Measurements from ENCODE around the gene MDM1.

MDM1 gene

GRCh38 chr12:68287106-68287505, 45.1 kb downstream of the MDM1 start:
- H3K27ac Mint-ChIP-seq: no peak overlapping the region
- no peak overlapping the region for H3K4me3 Mint-ChIP-seq

GRCh38 chr12:68286396-68286795, 45.8 kb downstream of the MDM1 start:
- Mint-ChIP-seq H3K4me1 (ENCODE audit: low read depth) (peaks cover 26% of the 10 kb centered on the region), H3K4me3 (no peak overlapping the region), H3K27me3 (ENCODE audit: low read depth) (peaks cover 40% of the 10 kb centered on the region), H3K27ac (no peak overlapping the region), H3K36me3 (ENCODE audit: low read depth) (no peaks in the 10 kb centered on the region), H3K9me3 (peaks cover 5% of the 10 kb centered on the region)
- DNase-seq (ENCODE audit: low spot score): no peak

More at GRCh38 chr12:68287106-68287505, 45.1 kb downstream of the MDM1 start:
- peaks cover 40% of the 10 kb centered on the region for H3K27me3 Mint-ChIP-seq (ENCODE audit: low read depth)
- H3K9me3 Mint-ChIP-seq: peaks cover 5% of the 10 kb centered on the region
- peaks cover under 1% of the 10 kb centered on the region for H3K36me3 Mint-ChIP-seq (ENCODE audit: low read depth)
- peaks cover 26% of the 10 kb centered on the region for H3K4me1 Mint-ChIP-seq (ENCODE audit: low read depth)
- no peak for DNase-seq (ENCODE audit: low spot score)

- H3K9me3 Mint-ChIP-seq: peaks cover 5% of the 10 kb centered on the region
- peaks cover 24% of the 10 kb centered on the region for H3K4me1 Mint-ChIP-seq (ENCODE audit: low read depth)
- peaks cover 40% of the 10 kb centered on the region for H3K27me3 Mint-ChIP-seq (ENCODE audit: low read depth)
- no peak overlapping the region for H3K27ac Mint-ChIP-seq
- no peaks in the 10 kb centered on the region for H3K36me3 Mint-ChIP-seq (ENCODE audit: low read depth)
- no peak overlapping the region for H3K4me3 Mint-ChIP-seq
- DNase-seq (ENCODE audit: low spot score): no peak
Measured at GRCh38 chr12:68285541-68285940, 46.6 kb downstream of the MDM1 start.

- no peak overlapping the region for H3K27ac Mint-ChIP-seq
- DNase-seq (ENCODE audit: low spot score): no peak
- H3K4me3 Mint-ChIP-seq: no peak overlapping the region
- H3K4me1 Mint-ChIP-seq (ENCODE audit: low read depth): peaks cover 35% of the 10 kb centered on the region
- no peaks in the 10 kb centered on the region for H3K36me3 Mint-ChIP-seq (ENCODE audit: low read depth)
- H3K27me3 Mint-ChIP-seq (ENCODE audit: low read depth): peaks cover 25% of the 10 kb centered on the region
- no peaks in the 10 kb centered on the region for H3K9me3 Mint-ChIP-seq
Measured at GRCh38 chr12:68281322-68282077, 50.7 kb downstream of the MDM1 start.

GRCh38 chr12:68280240-68280639, 51.9 kb downstream of the MDM1 start:
- Mint-ChIP-seq H3K4me1 (ENCODE audit: low read depth) (peaks cover 38% of the 10 kb centered on the region), H3K4me3 (no peak overlapping the region)
- DNase-seq (ENCODE audit: low spot score): no peak

GRCh38 chr12:68279227-68280054, 52.7 kb downstream of the MDM1 start:
- DNase-seq (ENCODE audit: low spot score): no peak
- Mint-ChIP-seq H3K36me3 (ENCODE audit: low read depth) (no peaks in the 10 kb centered on the region), H3K9me3 (no peaks in the 10 kb centered on the region), H3K27ac (no peak overlapping the region), H3K27me3 (ENCODE audit: low read depth) (peaks cover 22% of the 10 kb centered on the region), H3K4me1 (ENCODE audit: low read depth) (peaks cover 38% of the 10 kb centered on the region), H3K4me3 (no peak overlapping the region)

More at GRCh38 chr12:68280240-68280639, 51.9 kb downstream of the MDM1 start:
- Mint-ChIP-seq H3K9me3 (no peaks in the 10 kb centered on the region), H3K36me3 (ENCODE audit: low read depth) (no peaks in the 10 kb centered on the region), H3K27me3 (ENCODE audit: low read depth) (peaks cover 26% of the 10 kb centered on the region), H3K27ac (no peak overlapping the region)

- Mint-ChIP-seq H3K9me3 (no peaks in the 10 kb centered on the region), H3K27me3 (ENCODE audit: low read depth) (peaks cover 18% of the 10 kb centered on the region), H3K27ac (no peak overlapping the region), H3K4me1 (ENCODE audit: low read depth) (peaks cover 35% of the 10 kb centered on the region), H3K36me3 (ENCODE audit: low read depth) (no peaks in the 10 kb centered on the region), H3K4me3 (no peak overlapping the region)
- no peak for DNase-seq (ENCODE audit: low spot score)
Measured at GRCh38 chr12:68276402-68276930, 55.7 kb downstream of the MDM1 start.

GRCh38 chr12:68272732-68273131, 59.4 kb downstream of the MDM1 start:
- Mint-ChIP-seq H3K4me3 (no peak overlapping the region), H3K27ac (no peak overlapping the region), H3K9me3 (no peaks in the 10 kb centered on the region), H3K4me1 (ENCODE audit: low read depth) (peaks cover 15% of the 10 kb centered on the region), H3K27me3 (ENCODE audit: low read depth) (peaks cover 37% of the 10 kb centered on the region), H3K36me3 (ENCODE audit: low read depth) (no peaks in the 10 kb centered on the region)
- no peak for DNase-seq (ENCODE audit: low spot score)

- H3K4me3 Mint-ChIP-seq: no peak overlapping the region
- H3K27me3 Mint-ChIP-seq (ENCODE audit: low read depth): peaks cover 38% of the 10 kb centered on the region
- no peaks in the 10 kb centered on the region for H3K36me3 Mint-ChIP-seq (ENCODE audit: low read depth)
- peaks cover 8% of the 10 kb centered on the region for H3K4me1 Mint-ChIP-seq (ENCODE audit: low read depth)
- DNase-seq (ENCODE audit: low spot score): no peak
- no peaks in the 10 kb centered on the region for H3K9me3 Mint-ChIP-seq
- H3K27ac Mint-ChIP-seq: no peak overlapping the region
Measured at GRCh38 chr12:68271346-68271745, 60.8 kb downstream of the MDM1 start.

GRCh38 chr12:68270358-68270757, 61.8 kb downstream of the MDM1 start:
- no peaks in the 10 kb centered on the region for H3K9me3 Mint-ChIP-seq
- H3K36me3 Mint-ChIP-seq (ENCODE audit: low read depth): no peaks in the 10 kb centered on the region
- DNase-seq (ENCODE audit: low spot score): no peak
- peaks cover 39% of the 10 kb centered on the region for H3K27me3 Mint-ChIP-seq (ENCODE audit: low read depth)
- no peak overlapping the region for H3K27ac Mint-ChIP-seq
- no peak overlapping the region for H3K4me3 Mint-ChIP-seq
- peaks cover 6% of the 10 kb centered on the region for H3K4me1 Mint-ChIP-seq (ENCODE audit: low read depth)

- Mint-ChIP-seq H3K4me1 (ENCODE audit: low read depth) (peaks cover 6% of the 10 kb centered on the region), H3K27me3 (ENCODE audit: low read depth) (peaks cover 40% of the 10 kb centered on the region), H3K4me3 (no peak overlapping the region), H3K27ac (no peak overlapping the region), H3K9me3 (no peaks in the 10 kb centered on the region), H3K36me3 (ENCODE audit: low read depth) (no peaks in the 10 kb centered on the region)
- DNase-seq (ENCODE audit: low spot score): peak; percentile 14
Measured at GRCh38 chr12:68269779-68270178, 62.4 kb downstream of the MDM1 start.

- peaks cover 6% of the 10 kb centered on the region for H3K4me1 Mint-ChIP-seq (ENCODE audit: low read depth)
- H3K9me3 Mint-ChIP-seq: no peaks in the 10 kb centered on the region
- H3K27me3 Mint-ChIP-seq (ENCODE audit: low read depth): peaks cover 48% of the 10 kb centered on the region
- H3K4me3 Mint-ChIP-seq: no peak overlapping the region
- no peak overlapping the region for H3K27ac Mint-ChIP-seq
- no peaks in the 10 kb centered on the region for H3K36me3 Mint-ChIP-seq (ENCODE audit: low read depth)
- no peak for DNase-seq (ENCODE audit: low spot score)
Measured at GRCh38 chr12:68268967-68269366, 63.2 kb downstream of the MDM1 start.

- no peak overlapping the region for H3K4me3 Mint-ChIP-seq
- DNase-seq (ENCODE audit: low spot score): no peak
Measured at GRCh38 chr12:68267892-68268396, 64.2 kb downstream of the MDM1 start.

GRCh38 chr12:68264857-68265256, 67.3 kb downstream of the MDM1 start:
- Mint-ChIP-seq H3K9me3 (no peaks in the 10 kb centered on the region), H3K4me1 (ENCODE audit: low read depth) (peaks cover 14% of the 10 kb centered on the region), H3K27ac (no peak overlapping the region), H3K4me3 (no peak overlapping the region), H3K27me3 (ENCODE audit: low read depth) (peaks cover 64% of the 10 kb centered on the region), H3K36me3 (ENCODE audit: low read depth) (no peaks in the 10 kb centered on the region)
- no peak for DNase-seq (ENCODE audit: low spot score)

More at GRCh38 chr12:68267892-68268396, 64.2 kb downstream of the MDM1 start:
- Mint-ChIP-seq H3K36me3 (ENCODE audit: low read depth) (no peaks in the 10 kb centered on the region), H3K27ac (no peak overlapping the region), H3K27me3 (ENCODE audit: low read depth) (peaks cover 57% of the 10 kb centered on the region), H3K4me1 (ENCODE audit: low read depth) (peaks cover 6% of the 10 kb centered on the region), H3K9me3 (no peaks in the 10 kb centered on the region)

Data from T-helper 2 cell treated with Interferon-gamma antibody and Interleukin-4, amounts not matched to agents 5 μg/mL and 100 μg/mL, for 36 hours (primary cell).